GM12873 (cell line): ENCODE data around the gene TSEN2.

ENCODE experiments used
- CTCF ChIP-seq: IDR thresholded peaks from 2 replicates; pipeline ENCODE4 v1.5.1; 2012; ENCODE audit warnings: low read depth, mild to moderate bottlenecking, moderate library complexity, low read length, control low read depth; ENCODE audit not compliant: insufficient read depth; ENCODE audit errors: missing control alignments

The TSEN2 gene

GRCh38 chr3:12454076-12454815, 30.0 kb upstream of the TSEN2 start:
- no peak for TF ChIP-seq CTCF

GRCh38 chr3:12454816-12455121, 29.5 kb upstream of the TSEN2 start:
- TF ChIP-seq CTCF, result no peak

- TF ChIP-seq CTCF, result no peak
Measured at GRCh38 chr3:12455740-12456139, 28.5 kb upstream of the TSEN2 start.

GRCh38 chr3:12456441-12456840, 27.8 kb upstream of the TSEN2 start:
- no peak for TF ChIP-seq CTCF

- peak; percentile 7 for TF ChIP-seq CTCF
Measured at GRCh38 chr3:12458901-12459300, 25.4 kb upstream of the TSEN2 start.

GRCh38 chr3:12460127-12460526, 24.2 kb upstream of the TSEN2 start:
- no peak for TF ChIP-seq CTCF

GRCh38 chr3:12461097-12461649, 23.1 kb upstream of the TSEN2 start:
- TF ChIP-seq CTCF, result no peak
